Mucosa of gallbladder (tissue), 1 donor: ENCODE results near the gene MSI2. TPM values are rescaled to one million over a fixed set of nuclear protein-coding genes. Genes with fewer than 3 reads are reported as not detected.

Source experiments
- DNase-seq: peaks from one replicate; pipeline ENCODE4 v3.0.0-alpha.2; 2020; ENCODE audit warnings: low spot score
- total RNA-seq: library from RNA; stranded (reverse); gene quantifications from one replicate; pipeline ENCODE4 v1.2.1, GENCODE V29; 2021
- donor health status: DM: no; HTN: no; CAD: no.

MSI2 gene
- total RNA-seq, 1 donor from 2014 or later, result 133 TPM

DNA sequence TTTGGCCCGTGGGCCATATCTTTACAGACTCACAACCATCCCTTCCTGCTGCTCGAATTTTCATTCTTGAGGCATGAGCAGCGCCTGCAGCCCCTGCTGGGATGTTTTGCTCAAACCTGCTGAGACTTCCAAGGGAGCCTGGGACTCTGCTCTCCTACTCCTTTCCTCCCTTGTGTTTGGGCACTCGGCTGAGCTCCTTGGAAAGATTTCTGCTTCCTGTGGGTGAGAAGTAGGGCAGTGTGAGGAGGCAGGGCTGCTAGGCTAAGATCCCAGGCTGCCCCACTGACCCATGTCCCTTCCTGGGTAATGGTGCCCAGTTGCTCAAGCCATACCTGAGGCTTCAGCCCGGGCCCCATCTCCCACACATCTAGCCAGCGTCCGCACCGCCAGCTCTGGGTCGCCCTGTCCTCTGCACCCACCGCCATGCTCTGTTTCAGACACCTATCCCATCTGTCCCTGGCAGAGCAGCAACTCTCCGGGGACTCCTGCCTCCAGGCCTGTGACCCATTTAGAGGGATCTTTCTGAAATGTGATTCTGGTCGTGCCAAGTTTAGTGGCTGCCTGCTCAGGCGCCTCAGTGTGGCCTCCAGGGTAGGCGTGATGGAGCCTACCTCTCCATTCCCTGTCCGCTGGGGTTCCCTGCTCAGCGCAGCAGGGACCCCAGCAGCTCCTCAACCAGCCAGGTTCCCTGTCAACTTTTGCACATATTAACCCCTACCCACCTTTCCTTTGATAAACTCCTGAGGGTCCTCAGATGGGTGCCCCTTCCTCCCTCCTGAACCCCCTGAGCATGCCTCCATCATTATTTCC is 298.7 kb downstream of the MSI2 start:
- DNase-seq, result no peak

DNA sequence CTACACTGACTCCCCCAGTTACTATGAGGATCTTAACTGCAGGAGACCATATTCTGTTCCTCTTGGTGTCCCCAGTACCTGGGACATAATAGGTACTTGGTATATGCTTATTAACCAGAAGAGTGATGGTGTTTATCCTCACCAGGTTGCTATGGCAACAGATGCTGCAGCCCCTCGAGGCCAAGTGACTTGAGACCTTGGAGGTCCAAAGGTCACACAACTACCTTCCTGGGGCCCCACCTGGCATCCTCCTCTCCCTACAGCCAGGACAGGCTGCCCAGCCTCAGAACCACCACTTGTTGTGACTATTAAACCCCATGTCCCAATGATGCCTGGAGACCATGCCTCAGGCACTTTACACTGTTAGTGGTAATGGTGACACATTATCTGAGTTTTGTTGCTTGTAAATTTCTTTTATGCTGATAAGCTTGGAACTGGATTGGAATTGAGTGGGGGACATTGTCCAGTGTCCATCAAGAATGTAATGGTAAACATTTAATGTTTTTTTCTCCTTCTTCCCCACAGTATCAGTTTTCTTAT is 299.4 kb downstream of the MSI2 start:
- DNase-seq, result no peak

DNA sequence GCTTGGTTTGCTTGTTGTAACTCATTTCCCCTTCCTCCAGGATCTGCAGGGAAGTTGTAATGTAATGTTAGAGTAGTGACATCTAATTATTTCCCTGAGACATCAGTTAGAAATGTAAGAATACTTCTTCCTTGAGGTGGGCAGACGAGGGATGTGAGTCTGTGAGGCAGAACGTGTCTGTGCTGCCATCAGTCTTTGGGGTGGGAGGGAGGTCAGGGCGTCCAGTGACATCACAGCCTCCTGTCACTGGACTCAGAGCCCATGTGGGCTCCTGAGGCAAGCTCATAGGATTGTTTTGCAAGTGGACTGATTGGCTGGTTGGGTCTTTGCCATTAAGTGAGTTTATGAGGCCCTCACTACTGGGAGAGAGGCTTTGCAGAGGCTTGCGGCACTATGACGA is 300.0 kb downstream of the MSI2 start:
- no peak for DNase-seq

DNA sequence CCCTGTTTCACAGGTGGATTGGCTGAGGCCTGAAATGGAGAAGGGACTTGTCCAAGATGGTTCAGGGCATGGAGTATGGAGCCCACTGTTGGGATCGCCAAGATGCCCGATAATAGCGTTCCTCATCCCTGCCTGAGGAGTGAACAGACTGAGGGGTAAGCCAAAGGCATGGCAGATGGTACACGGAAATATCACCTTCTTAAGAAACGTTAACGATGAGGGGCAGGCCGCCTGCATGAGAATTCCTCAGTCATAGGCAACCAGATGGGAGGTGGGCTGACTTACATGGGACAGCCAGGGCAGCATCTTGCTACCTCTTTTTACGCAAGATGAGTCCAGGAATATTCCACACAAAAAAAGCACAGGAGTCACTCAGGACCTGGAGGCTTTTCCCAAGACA is 300.7 kb downstream of the MSI2 start:
- DNase-seq, result no peak

DNA sequence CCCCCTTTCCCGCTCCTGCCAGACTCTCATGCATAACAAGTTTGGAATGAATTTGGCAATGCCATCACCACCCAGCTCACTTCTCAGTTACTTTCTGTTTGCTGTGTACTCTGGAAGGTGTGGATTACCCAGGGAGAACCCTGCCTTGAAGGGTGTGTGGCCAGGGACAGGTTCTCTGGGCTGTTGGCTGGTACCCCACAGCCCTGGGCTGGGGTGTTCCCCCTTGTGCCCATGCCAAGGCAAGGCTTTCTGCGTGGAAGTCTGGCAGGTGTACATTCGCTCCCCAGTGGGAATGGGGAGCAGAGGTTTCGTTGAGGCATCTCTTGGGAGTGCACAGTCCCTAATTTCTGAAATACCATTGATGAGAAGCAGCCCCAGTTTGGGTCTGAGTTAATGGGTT is 301.1 kb downstream of the MSI2 start:
- DNase-seq, result no peak

DNA sequence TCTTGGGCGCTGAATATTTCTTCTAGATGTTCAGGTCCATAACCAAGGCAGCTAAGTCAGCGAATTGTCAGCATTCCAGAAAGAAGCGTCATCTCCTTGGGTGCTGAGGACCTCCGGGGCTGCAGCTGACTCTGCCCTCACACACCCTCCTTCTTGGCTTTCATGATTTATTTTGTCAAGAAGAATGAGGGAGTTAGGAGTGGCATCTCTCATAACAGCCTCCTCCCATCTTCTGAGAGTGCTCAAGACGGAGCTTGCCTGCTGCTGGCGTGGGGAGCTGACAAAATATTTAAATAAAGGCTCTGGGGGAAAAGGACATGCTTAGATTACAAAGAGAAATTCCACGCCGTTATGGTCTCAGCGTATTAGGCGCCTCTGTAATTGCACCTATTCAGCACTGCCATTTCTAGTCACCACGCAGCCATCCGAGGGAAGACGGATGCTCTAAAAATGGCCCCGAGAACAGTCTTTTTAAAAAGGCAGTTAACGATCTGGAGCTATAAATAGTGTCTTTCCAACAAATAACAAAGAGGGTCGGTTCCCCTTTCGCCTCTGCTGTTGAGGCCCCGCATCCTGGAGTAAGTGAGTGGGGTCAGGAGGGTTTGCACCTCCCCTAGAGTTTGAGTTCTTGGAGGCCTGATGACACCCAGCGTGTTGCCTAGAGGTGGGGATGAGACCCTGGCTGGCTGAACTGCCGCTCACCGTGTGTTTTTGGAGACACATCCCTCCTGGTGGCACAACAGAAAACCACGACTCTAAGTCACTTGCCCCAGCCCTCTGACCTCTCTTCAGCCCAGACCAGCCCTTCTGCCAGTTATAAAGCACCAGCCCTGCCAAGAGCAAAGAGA is 301.7 kb downstream of the MSI2 start:
- DNase-seq, result no peak

DNA sequence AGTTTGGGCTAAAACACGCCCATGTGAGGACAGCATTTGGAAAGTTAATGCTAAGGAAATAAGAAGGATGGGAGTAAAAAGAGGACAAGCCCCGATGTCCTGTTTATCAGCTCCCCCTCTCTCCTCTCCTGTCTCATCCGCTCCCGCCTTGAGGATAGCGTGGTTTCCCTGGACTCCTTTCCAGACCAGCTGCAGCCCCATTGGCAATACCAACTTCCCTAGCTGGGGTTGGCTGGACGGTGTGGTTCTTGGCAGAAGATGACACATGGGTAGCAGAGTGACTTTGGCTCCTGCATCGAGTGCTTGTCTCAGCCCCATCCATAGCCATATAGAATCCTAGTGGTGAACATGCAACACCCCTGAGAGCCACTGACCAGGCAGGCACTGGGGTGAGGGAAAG is 302.9 kb downstream of the MSI2 start:
- no peak for DNase-seq

DNA sequence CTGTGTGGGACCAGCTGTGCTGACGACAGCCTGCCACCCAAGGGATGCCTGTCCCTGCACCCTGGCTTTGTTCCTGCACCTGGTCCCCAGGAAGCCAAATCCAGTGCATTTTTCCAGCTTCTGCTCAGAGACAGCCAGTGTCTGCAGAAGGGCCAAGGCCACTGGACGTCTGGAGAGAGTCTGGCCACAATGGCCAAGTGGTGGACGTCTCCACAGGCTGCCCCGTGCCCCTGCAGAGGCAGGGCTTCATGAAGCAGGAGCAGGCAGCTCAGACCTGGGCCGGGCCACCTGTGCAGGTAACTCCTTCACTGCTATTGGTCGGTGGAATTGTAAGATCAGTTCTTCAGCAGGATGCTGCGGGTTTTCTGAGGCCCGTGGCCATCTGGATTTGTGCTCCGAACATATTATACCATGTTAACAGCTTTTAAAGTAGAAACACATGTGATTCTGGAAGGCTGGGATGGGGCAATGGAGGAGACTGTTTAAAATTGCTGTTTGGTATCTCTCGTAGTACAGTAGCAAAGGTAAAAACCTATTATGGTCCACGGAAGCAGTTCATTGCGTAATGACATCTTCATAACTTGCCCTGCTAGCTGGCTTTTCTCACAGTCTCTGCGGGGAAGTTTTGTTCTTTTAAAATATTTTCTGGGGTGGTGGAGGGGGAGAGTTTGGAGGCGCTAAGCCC is 303.5 kb downstream of the MSI2 start:
- DNase-seq, result no peak

DNA sequence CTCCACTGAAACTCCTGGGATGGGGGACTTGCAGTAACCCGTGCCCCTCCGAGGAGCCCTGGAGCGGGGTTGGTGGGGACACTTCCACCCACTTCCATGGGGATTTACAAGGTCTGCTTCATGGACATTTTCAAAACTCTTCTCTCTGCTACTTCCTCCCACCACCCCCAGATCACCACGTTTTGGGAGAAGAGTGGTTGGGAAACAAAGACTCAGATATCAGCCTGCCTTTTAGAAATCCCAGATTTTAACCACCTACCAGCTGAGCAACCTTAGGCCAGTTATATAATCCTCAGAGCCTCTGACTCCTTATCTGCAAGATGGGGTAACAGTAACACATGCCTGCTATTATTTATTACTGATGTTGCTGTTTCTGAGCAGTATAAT is 304.0 kb downstream of the MSI2 start:
- DNase-seq, result no peak

DNA sequence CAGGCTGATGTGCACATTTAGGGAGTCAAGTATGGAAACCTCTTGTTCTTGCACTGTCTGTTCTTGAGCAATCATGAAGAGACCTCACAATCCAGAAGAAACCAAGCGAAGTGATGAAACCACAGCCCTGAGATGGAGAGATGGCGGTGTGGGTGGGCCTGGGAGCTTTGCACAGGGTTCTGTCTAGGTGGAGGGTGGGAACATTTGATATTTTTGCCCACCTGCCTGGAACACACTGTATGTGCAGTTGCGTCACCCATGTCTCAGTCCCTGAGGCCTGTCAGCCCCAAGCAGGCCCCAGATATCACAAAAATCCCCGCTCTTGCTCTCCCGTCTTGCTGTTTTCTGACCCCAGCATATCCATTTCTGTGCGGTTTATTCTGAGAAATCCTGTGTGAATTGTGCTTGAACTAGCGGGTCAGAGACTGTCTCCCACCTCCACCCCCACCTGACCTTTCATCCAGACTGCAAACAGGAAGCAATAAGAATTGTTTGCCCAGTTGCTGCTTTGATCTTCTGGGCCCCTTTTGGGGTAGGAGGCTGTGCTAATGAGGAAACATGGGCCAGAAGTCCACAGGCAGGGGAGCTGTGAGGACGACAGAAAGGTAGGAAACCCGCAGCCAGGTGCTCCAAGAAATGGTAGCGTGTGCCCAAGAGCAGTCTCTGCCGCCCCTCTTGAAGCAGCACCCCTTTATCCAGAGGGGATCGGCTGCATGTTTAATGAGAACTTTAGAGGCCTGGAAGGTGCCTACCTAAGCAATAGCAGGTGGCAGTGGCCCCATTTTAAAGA is 304.9 kb downstream of the MSI2 start:
- no peak for DNase-seq

DNA sequence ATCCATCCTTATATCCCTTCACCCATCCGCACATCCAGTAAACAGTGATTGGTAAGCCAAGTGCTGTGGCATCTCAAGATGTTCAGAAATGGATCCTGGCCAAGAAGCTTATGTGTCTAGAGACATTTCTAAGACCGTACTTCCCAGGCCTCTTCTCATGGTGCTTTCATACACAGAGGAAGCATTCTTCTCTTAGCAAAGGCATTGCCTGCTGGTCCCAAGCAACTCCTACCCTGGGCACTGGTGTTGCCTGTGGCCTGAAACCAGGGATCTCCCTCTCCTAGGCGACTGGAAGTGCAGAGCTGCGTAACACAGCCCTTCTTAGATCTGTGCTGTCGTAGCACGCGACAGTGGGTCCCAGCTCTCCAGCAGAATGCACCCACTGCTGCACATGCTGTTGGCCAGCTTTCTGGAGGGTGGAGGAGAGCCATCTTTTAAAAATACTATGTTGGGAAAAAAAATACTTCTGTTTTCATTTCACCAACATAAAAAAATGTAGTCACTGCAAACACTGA is 305.9 kb downstream of the MSI2 start:
- no peak for DNase-seq

DNA sequence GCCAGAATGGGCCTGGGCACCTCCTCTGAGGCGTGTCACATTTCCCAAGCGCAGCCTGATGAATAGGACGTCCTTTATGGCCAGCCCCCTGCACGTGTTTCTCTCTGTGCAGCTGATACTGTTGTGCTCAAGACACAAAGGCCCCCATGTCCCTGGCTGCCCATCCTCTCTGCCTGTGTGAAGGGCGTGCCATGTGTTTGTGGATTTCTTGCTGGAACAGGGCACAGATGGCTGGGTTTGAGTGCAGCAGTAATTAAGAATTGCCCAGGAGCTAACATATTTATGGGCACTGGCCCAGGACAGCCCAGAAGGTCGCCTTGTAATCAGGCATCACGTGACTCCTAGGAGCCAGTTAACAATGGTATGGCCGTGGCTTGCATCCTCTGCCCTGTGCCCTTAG is 307.6 kb downstream of the MSI2 start:
- no peak for DNase-seq

DNA sequence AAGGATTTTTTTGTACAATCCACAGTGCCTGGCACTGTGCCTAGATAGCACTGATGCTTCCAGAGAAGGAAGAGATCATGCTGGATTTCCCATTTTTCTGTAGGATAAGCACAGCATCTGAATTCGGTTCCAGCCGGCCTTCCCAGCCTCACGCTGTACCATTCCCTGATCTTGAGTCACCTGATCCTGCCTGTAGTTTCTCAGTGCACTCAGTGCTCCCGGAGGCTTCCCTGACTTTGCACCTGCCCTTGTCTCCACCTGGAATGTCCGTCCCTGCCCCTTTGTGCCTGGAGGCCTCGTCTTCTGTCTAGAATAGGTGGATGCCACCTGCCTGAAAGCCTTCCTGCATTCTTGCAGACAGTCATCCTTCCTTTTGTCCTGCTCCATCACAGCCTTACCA is 308.9 kb downstream of the MSI2 start:
- DNase-seq, result no peak

DNA sequence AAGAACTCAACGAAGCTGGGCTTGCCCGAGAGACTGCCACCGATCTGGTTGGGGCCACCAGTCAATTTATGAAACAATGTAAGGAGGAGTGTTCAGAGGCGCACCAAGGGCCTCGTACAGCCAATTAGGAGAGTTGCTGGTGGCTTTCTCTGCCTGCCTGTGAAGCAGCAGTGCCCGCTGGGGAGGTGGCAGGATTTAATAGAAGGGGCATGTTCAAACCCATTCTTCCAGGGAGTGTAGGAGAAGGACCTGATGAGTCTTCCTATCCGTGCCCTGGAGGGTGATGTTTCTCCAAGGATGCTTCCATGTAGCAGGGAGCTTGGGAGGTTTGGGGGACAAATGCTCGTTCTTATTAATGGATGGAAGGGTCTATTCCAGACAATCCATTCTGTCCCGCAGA is 310.4 kb downstream of the MSI2 start:
- no peak for DNase-seq

DNA sequence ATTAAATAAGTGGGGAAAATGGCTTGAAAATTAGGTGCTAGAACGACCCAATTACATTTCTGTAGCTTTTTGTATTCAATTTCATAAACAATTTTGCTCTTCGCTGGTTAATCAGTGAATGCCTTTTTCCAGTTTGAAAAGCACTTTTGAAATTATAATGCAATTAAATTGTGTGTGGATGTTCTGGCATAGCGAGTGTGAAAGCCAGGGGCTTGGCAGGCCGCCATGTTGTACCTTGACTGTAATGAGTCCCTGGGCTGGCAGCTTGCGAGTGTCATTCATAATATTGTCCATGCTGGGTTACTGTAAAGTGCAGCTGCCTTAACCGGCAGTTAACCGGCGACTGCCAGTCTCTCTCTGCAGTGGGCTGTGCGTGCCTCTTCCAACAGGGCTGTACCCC is 310.9 kb downstream of the MSI2 start:
- DNase-seq, result no peak

DNA sequence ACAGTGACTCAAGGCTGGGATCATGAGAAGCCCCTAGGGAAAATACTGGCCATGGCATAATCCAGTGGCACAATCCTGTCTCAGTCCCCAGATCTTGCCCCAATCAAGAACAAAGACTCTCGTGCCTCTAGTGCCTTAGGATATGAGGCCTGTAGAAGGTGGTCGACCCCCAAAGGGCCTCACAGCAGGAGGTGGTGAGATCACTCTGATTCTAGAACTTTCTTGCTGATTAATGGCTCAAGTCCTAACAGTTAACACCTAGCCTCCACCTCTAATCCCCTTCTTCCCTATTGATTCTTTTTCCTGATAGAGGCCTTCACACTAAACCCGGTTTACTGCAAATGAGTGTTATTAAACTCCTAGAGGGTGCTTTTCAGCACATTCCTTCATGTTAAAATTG is 312.0 kb downstream of the MSI2 start:
- no peak for DNase-seq

DNA sequence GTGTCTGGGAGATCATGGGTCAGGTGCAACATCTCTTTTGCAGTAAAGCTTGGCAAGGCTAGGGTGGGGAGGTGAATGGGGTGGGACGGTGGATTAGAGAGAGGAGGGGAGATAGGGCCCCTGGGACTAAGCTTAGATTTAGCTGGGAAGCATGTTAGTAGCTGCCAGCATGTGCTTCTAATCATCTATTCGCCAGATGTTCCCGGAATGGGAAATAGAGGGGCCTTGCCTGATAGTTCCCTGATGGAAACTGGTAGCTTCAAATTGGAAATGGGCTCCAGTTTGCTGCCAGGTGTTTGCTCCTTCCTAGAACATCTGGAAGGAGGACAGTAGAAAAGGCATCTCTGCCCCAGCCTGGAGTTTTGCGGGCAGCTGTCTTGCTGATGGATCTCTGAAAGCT is 312.7 kb downstream of the MSI2 start:
- DNase-seq, result no peak

DNA sequence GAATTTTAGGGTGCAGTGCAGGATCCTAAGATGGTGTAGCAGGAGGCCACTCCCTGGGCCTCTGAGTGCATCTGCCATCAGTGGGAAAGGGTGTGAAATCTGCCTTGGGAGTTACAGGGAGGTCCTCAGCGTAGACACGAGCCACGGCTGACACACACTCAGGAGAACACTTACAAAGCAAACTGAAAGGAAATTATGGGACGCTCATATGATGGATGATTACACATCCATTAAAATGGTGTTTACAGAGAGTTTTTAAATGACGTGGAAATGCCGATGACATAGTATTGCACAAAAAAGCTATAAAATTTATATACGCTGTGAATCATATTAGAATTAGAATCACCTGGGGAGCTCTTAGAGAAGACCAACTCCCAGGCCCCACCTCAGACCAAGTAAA is 313.5 kb downstream of the MSI2 start:
- DNase-seq, result no peak

DNA sequence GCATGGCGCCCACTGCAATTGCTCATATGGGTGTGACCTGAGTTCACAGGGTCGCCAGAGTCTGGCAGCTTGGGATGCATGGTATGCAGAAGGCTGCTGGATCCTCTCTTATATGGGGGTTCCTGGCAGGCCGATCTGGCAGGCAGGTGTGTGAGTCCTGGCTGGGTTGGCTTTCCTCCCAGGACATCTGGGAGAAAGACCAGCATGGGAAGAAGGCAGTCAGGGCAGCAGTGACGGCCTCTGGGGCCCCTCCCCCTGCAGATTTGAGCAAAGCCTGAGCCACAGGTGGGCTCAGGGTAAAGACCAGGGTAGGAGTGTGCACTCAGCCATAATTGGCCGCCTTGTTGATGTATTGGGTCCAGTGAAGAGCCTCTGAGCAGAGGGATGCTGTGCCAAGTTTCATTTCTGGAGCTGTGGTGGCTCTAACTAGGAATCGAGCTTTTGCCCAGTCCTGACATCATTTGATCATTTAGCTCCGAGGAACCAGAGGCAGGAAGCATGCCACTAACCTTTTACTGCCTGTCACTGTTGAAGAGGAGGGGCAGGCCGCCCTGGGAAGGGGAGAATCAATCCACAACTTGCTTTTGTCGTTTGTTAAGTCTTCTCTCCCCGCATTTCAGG is 314.5 kb downstream of the MSI2 start:
- DNase-seq, result no peak

DNA sequence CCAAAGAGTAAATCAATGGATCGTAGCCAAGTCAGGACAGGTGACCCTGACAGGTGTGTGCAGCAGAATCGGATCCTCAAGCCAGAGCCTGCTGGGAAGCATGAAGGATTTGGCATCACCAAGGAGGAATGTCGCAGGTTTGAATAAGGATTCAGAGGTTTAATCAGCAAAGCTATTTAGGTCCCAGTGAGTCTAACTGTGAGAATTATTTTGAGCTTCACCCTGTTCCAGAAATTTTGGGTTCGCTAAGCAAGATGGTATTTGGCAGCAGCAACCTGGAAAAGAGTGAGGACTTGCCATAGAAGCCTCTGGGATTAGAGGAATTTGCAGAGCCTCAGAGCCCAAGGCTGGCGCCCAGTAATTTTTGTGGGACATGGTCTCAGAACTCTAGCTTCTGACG is 315.7 kb downstream of the MSI2 start:
- no peak for DNase-seq

DNA sequence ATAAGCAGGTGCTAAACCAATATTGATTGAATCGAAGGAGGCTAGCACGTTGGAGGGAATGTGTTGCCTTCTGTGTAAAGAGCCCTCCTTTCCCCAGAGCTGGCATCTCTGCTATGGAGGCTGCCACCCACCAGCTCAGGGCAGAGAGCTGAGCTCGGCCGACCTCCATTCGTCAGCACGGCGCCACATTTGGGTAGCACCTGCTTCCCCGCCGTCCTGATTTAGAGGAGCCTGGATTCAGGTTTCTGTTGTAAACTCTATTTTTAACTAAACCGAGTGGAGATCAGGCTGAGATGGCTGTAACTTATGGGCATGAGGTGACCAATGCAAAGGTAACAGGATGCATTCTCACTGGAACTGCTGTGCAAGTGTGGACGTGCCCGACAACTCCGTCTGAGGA is 316.3 kb downstream of the MSI2 start:
- DNase-seq, result no peak
